Ovary (tissue), 9 donors: ENCODE results near the gene CAPN5. TPM values are rescaled to one million over a fixed set of nuclear protein-coding genes. Genes with fewer than 3 reads are reported as not detected.
A peak's percentile ranks its signal among the peaks of the same experiment; 100 is the strongest.

ENCODE experiments used
- DNase-seq, 5 donors: peaks; one replicate each; pipeline ENCODE4 v3.0.0-alpha.2; 2019 to 2020
- H3K27ac ChIP-seq, 2 donors: fragments of 200-600 bp; one replicate each; pipeline versions ENCODE4 v1.5.1 to v1.8.0; 2019 to 2022
- H3K27me3 ChIP-seq: fragments of 200-600 bp; one replicate; pipeline ENCODE4 v1.8.0; 2022
- H3K36me3 ChIP-seq: fragments of 200-600 bp; sonication (generic); one replicate; pipeline ENCODE4 v1.5.1; 2019
- H3K4me1 ChIP-seq: one replicate; pipeline ENCODE4 v1.8.1; 2013; ENCODE audit warnings: mild to moderate bottlenecking, moderate library complexity; ENCODE audit not compliant: insufficient read depth
- H3K4me3 ChIP-seq: fragments of 200-600 bp; sonication (generic); one replicate; pipeline ENCODE4 v1.5.1; 2017
- H3K9me3 ChIP-seq, 2 donors: fragments of 200-600 bp in 1 of 2; sonication (generic) in 1 of 2; one replicate each; pipeline versions ENCODE4 v1.5.1 to v1.8.1; 2013 to 2019; ENCODE audit warnings: mild to moderate bottlenecking in 1 of 2, moderate library complexity in 1 of 2
- EP300 ChIP-seq: sonication (generic); formaldehyde crosslinking; IDR thresholded peaks from one replicate; pipeline ENCODE4 v1.6.1; 2017; ENCODE audit warnings: antibody characterized with exemption
- POLR2A ChIP-seq: fragments of 450-650 bp; IDR thresholded peaks from one replicate; pipeline ENCODE4 v1.6.1; 2017; ENCODE audit warnings: antibody characterized with exemption, mild to moderate bottlenecking, moderate library complexity
- WGBS, 3 donors: extraction: QIAGEN DNeasy Blood & Tissue Kit in 1 of 3; methylation state at CpG; one replicate each; pipeline versions ENCODE4 v1.1.5 to v1.1.7; 2013 to 2017; 5-methylcytosine and 5-hydroxymethylcytosine counted together
- intact Hi-C, 4 donors: fragments of 100-400 bp; cut with DNase I; formaldehyde crosslinking; loops; one replicate each; pipeline versions ENCODE4 v1.11.0 to v1.15.1; 2022 to 2023
- polyA plus RNA-seq, 2 donors: library from polyadenylated mRNA; stranded (reverse); fragments of 200-250 nt in 1 of 2; fragments of 350-450 nt in 1 of 2; fragmentation: Illumina TruSeq in 1 of 2; extraction: RNeasy Lipid Tissue Mini Kit (QIAGEN cat#74804) in 1 of 2; gene quantifications; one replicate each; pipeline ENCODE4 v1.2.3, GENCODE V29; 2013 to 2014
- total RNA-seq, 7 donors: library from RNA; depleted of rRNA in 2 of 7; stranded (reverse); fragments of >200 nt in 2 of 7; fragmentation: NEBNext Ultra II Directional in 3 of 7; extraction: Animal tissue kit (Norgen Biotek cat#: 25700) in 3 of 7; gene quantifications; one replicate each; pipeline versions ENCODE4 v1.1.0 to v1.2.4, GENCODE V29; 2016 to 2023
- TF ChIP-seq, protein P1 (sequence below), 3 donors: fragments of 450-650 bp in 2 of 3; fragments of 200-600 bp in 1 of 3; IDR thresholded peaks; one replicate each; pipeline versions ENCODE4 v1.5.1 to v1.8.0; 2016 to 2022; ENCODE audit warnings: antibody characterized with exemption in 3 of 3, mild to moderate bottlenecking in 1 of 3
- donor health status: DM: no; HTN: no; CAD: no; lungs with moderate emphysema.
- donor health status: DM: no; HTN: no; CAD: no.
- donor health status: Bipolar disorder and iron deficiency.
- donor health status: DM: yes; HTN: yes; CAD: no.
- donor health status: DM: no; HTN: no; CAD: no.
- donor health status: DM: yes; HTN: yes; CAD: no.

The CAPN5 gene
- total and polyA plus RNA-seq, 9 donors, result 3.0 to 82.2 (median 21.3) TPM

DNA sequence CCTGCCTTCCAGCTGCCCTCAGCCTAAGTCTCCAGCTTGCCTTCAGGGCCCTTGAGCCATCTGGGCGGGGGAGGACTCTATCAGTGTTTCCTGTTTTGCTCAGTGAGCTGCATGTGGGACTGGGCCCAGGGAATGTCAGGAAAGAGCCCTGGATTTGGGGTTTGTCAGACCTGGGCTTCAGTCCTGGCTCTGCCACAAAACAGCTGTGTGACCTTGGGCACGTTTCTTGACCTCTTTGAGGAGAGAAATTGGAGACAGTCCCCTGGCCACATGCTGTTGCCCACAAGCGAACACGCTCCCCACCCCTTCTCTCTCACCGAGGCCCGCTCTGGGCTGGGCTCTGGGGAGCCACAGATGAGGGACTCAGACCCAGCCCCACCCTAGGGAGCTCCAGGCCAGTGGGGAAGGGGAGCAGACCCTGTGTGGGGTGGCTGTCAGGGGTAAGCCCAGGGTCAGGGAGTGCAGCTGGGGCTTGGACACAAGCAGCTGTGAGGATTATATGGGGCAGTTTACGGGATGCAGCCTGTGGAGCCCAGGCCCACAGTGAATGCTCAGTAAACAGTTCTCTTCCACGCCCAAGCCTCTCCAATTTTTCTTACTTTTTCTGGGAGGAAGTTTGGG, 73.6 kb downstream of the CAPN5 start:
- Histone ChIP-seq H3K9me3 (no peaks in the 10 kb centered on the region), H3K36me3 (no peaks in the 10 kb centered on the region), H3K4me1 (peaks cover 6% of the 10 kb centered on the region), H3K27ac (peak overlapping the region; percentile 39 to 72), H3K4me3 (no peak overlapping the region), H3K27me3 (no peaks in the 10 kb centered on the region)
- intact Hi-C loops, result no loop called here
- no peak for TF ChIP-seq POLR2A
- TF ChIP-seq, protein P1, sequence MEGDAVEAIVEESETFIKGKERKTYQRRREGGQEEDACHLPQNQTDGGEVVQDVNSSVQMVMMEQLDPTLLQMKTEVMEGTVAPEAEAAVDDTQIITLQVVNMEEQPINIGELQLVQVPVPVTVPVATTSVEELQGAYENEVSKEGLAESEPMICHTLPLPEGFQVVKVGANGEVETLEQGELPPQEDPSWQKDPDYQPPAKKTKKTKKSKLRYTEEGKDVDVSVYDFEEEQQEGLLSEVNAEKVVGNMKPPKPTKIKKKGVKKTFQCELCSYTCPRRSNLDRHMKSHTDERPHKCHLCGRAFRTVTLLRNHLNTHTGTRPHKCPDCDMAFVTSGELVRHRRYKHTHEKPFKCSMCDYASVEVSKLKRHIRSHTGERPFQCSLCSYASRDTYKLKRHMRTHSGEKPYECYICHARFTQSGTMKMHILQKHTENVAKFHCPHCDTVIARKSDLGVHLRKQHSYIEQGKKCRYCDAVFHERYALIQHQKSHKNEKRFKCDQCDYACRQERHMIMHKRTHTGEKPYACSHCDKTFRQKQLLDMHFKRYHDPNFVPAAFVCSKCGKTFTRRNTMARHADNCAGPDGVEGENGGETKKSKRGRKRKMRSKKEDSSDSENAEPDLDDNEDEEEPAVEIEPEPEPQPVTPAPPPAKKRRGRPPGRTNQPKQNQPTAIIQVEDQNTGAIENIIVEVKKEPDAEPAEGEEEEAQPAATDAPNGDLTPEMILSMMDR (IDR thresholded peaks at IDR 0.05), result no peak
- TF ChIP-seq EP300, result no peak
- 12 to 32% (median 18%) methylated on average over 8 of the region's 8 CpGs for WGBS, 3 donors
- peak; percentile 80 to 91 (median 87) for DNase-seq

GRCh38 chr11:77141034-77141433, 74.3 kb downstream of the CAPN5 start:
- WGBS, 3 donors, result 62 to 74% (median 73%) methylated on average over 4 of the region's 4 CpGs
- intact Hi-C loops, result no loop called here
- H3K4me1 ChIP-seq, result peaks cover 6% of the 10 kb centered on the region

DNA sequence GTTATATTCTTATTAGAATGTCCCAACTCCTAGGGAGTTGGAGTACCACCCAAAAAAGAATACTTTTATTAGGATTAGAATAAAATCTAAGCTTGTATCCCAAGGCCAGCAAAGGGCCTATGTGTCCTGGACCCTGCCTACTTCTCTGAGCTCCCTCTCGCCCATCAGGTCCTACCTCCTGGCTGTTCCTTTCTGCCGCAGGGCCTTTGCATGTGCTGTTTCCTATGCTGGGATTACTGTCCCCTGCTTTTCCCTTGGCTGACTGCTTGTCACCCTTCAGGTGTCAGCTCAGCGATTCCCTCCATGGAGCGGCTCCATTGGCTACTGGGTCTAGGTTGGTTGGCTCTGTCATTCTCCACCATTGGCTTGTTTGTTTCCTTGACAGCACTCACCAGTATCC, 74.7 kb downstream of the CAPN5 start:
- intact Hi-C loops, result no loop called here
- no peak overlapping the region for H3K4me3 ChIP-seq
- 93 to 97% (median 96%) methylated on average over 4 of the region's 4 CpGs for WGBS, 3 donors
- no peaks in the 10 kb centered on the region for H3K27me3 ChIP-seq
- H3K9me3 ChIP-seq, result no peaks in the 10 kb centered on the region
- DNase-seq, result no peak
- TF ChIP-seq POLR2A (no peak), EP300 (no peak)
- TF ChIP-seq, protein P1 (IDR thresholded peaks at IDR 0.05), result no peak
- no peaks in the 10 kb centered on the region for H3K36me3 ChIP-seq
- peaks cover 6% of the 10 kb centered on the region for H3K4me1 ChIP-seq
- H3K27ac ChIP-seq, result peak overlapping the region in 1 of 2 donors; percentile 72

More at GRCh38 chr11:77141034-77141433, 74.3 kb downstream of the CAPN5 start:
- peak overlapping the region in 1 of 2 donors; percentile 72 for H3K27ac ChIP-seq
- TF ChIP-seq, protein P1 (IDR thresholded peaks at IDR 0.05), result no peak
- no peak for TF ChIP-seq EP300
- no peak for TF ChIP-seq POLR2A
- no peaks in the 10 kb centered on the region for H3K36me3 ChIP-seq
- H3K4me3 ChIP-seq, result no peak overlapping the region
- no peak for DNase-seq
- no peaks in the 10 kb centered on the region for H3K27me3 ChIP-seq
- H3K9me3 ChIP-seq, result no peaks in the 10 kb centered on the region

GRCh38 chr11:77142091-77142975, 75.6 kb downstream of the CAPN5 start:
- H3K36me3 ChIP-seq, result no peaks in the 10 kb centered on the region
- intact Hi-C loops, result no loop called here
- no peak for TF ChIP-seq EP300
- TF ChIP-seq POLR2A, result no peak
- TF ChIP-seq, protein P1 (IDR thresholded peaks at IDR 0.05), result no peak
- WGBS, 3 donors, result 93 to 96% (median 93%) methylated on average over 11 of the region's 11 CpGs
- no peak overlapping the region for H3K4me3 ChIP-seq
- DNase-seq, result no peak
- H3K4me1 ChIP-seq, result peaks cover 6% of the 10 kb centered on the region
- H3K27me3 ChIP-seq, result no peaks in the 10 kb centered on the region
- no peaks in the 10 kb centered on the region for H3K9me3 ChIP-seq
- H3K27ac ChIP-seq, result peak overlapping the region in 1 of 2 donors; percentile 5
